Rectal smooth muscle tissue (tissue), 1 donor: ENCODE results near the gene PDE6H.

ENCODE experiments used
- H3K27ac ChIP-seq: one replicate; pipeline ENCODE4 v1.7.0; 2013; ENCODE audit warnings: low read depth, low read length, inconsistent platforms
- H3K27me3 ChIP-seq: one replicate; pipeline ENCODE4 v1.7.0; 2013; ENCODE audit warnings: low read length; ENCODE audit not compliant: control insufficient read depth, insufficient read depth
- H3K36me3 ChIP-seq: one replicate; pipeline ENCODE4 v1.7.0; 2013; ENCODE audit warnings: low read length; ENCODE audit not compliant: control insufficient read depth, insufficient read depth
- H3K4me1 ChIP-seq: one replicate; pipeline ENCODE4 v1.7.0; 2013; ENCODE audit warnings: low read length; ENCODE audit not compliant: control insufficient read depth, insufficient read depth
- H3K4me3 ChIP-seq: one replicate; pipeline ENCODE4 v1.7.0; 2013; ENCODE audit warnings: low read length
- H3K9ac ChIP-seq: one replicate; pipeline ENCODE4 v1.7.0; 2013; ENCODE audit warnings: low read length

Gene PDE6H

GRCh38 chr12:14984036-14984435 lies 11.2 kb downstream of the PDE6H start:
- Histone ChIP-seq H3K27me3 (no peaks in the 10 kb centered on the region), H3K4me1 (no peaks in the 10 kb centered on the region), H3K9ac (no peak overlapping the region), H3K4me3 (no peak overlapping the region), H3K36me3 (no peaks in the 10 kb centered on the region), H3K27ac (no peak overlapping the region)

GRCh38 chr12:14984766-14985285 lies 12.0 kb downstream of the PDE6H start:
- Histone ChIP-seq H3K27ac (no peak overlapping the region), H3K36me3 (no peaks in the 10 kb centered on the region), H3K27me3 (no peaks in the 10 kb centered on the region)

GRCh38 chr12:14986449-14986848 lies 13.6 kb downstream of the PDE6H start:
- H3K4me1 ChIP-seq: no peaks in the 10 kb centered on the region
- no peak overlapping the region for H3K27ac ChIP-seq
- no peaks in the 10 kb centered on the region for H3K27me3 ChIP-seq
- H3K36me3 ChIP-seq: no peaks in the 10 kb centered on the region
- H3K4me3 ChIP-seq: no peak overlapping the region
- H3K9ac ChIP-seq: no peak overlapping the region

More at GRCh38 chr12:14984766-14985285, 12.0 kb downstream of the PDE6H start:
- no peaks in the 10 kb centered on the region for H3K4me1 ChIP-seq
- H3K9ac ChIP-seq: no peak overlapping the region
- H3K4me3 ChIP-seq: no peak overlapping the region

GRCh38 chr12:14988035-14988434 lies 15.2 kb downstream of the PDE6H start:
- Histone ChIP-seq H3K4me1 (no peaks in the 10 kb centered on the region), H3K4me3 (no peak overlapping the region), H3K27ac (no peak overlapping the region), H3K27me3 (no peaks in the 10 kb centered on the region), H3K9ac (no peak overlapping the region), H3K36me3 (no peaks in the 10 kb centered on the region)

GRCh38 chr12:14989790-14990189 lies 16.9 kb downstream of the PDE6H start:
- Histone ChIP-seq H3K36me3 (no peaks in the 10 kb centered on the region), H3K9ac (no peak overlapping the region), H3K4me1 (no peaks in the 10 kb centered on the region), H3K4me3 (no peak overlapping the region), H3K27ac (no peak overlapping the region), H3K27me3 (no peaks in the 10 kb centered on the region)

- Histone ChIP-seq H3K9ac (no peak overlapping the region), H3K27me3 (no peaks in the 10 kb centered on the region), H3K4me1 (peaks cover 2% of the 10 kb centered on the region), H3K4me3 (no peak overlapping the region), H3K27ac (no peak overlapping the region), H3K36me3 (no peaks in the 10 kb centered on the region)
Measured at GRCh38 chr12:14991069-14991468, 18.2 kb downstream of the PDE6H start.

GRCh38 chr12:14992673-14993072 lies 19.8 kb downstream of the PDE6H start:
- Histone ChIP-seq H3K27me3 (no peaks in the 10 kb centered on the region), H3K4me1 (peaks cover 2% of the 10 kb centered on the region), H3K4me3 (no peak overlapping the region), H3K27ac (no peak overlapping the region), H3K9ac (no peak overlapping the region), H3K36me3 (no peaks in the 10 kb centered on the region)

- Histone ChIP-seq H3K27ac (no peak overlapping the region), H3K4me3 (no peak overlapping the region), H3K4me1 (peaks cover 2% of the 10 kb centered on the region), H3K36me3 (no peaks in the 10 kb centered on the region), H3K27me3 (no peaks in the 10 kb centered on the region), H3K9ac (no peak overlapping the region)
Measured at GRCh38 chr12:14993117-14993516, 20.3 kb downstream of the PDE6H start.

- Histone ChIP-seq H3K27ac (no peak overlapping the region), H3K4me1 (peaks cover 7% of the 10 kb centered on the region), H3K4me3 (no peak overlapping the region), H3K36me3 (no peaks in the 10 kb centered on the region), H3K27me3 (no peaks in the 10 kb centered on the region), H3K9ac (no peak overlapping the region)
Measured at GRCh38 chr12:14993537-14994266, 20.9 kb downstream of the PDE6H start.

GRCh38 chr12:14994610-14995009 lies 21.8 kb downstream of the PDE6H start:
- no peak overlapping the region for H3K9ac ChIP-seq
- H3K27ac ChIP-seq: peak overlapping the region; percentile 12
- no peaks in the 10 kb centered on the region for H3K27me3 ChIP-seq
- H3K4me1 ChIP-seq: peaks cover 10% of the 10 kb centered on the region
- no peaks in the 10 kb centered on the region for H3K36me3 ChIP-seq
- no peak overlapping the region for H3K4me3 ChIP-seq

GRCh38 chr12:14995583-14996425 lies 23.0 kb downstream of the PDE6H start:
- Histone ChIP-seq H3K27me3 (no peaks in the 10 kb centered on the region), H3K4me3 (no peak overlapping the region), H3K4me1 (peaks cover 17% of the 10 kb centered on the region), H3K36me3 (no peaks in the 10 kb centered on the region), H3K9ac (no peak overlapping the region), H3K27ac (no peak overlapping the region)

GRCh38 chr12:14997998-14998397 lies 25.2 kb downstream of the PDE6H start:
- Histone ChIP-seq H3K4me1 (peaks cover 32% of the 10 kb centered on the region), H3K27ac (peak overlapping the region; percentile 82), H3K36me3 (no peaks in the 10 kb centered on the region), H3K4me3 (no peak overlapping the region), H3K27me3 (no peaks in the 10 kb centered on the region), H3K9ac (no peak overlapping the region)
